Endothelial cell of umbilical vein (primary cell): Measurements from ENCODE around the gene GPR18. TPM values are rescaled to one million over a fixed set of nuclear protein-coding genes. Genes with fewer than 3 reads are reported as not detected.

Source experiments
- BruUV-seq: library from RNA; stranded (reverse); fragments of 400-500 nt; replicated peaks from 2 replicates; lab custom pipeline; 2021; lab: Mats Ljungman, UMichigan
- CTCF ChIA-PET: fragments of 300-600, 350-600 bp; sonication (Branson Sonifier 250); formaldehyde crosslinking; loops from one replicate; lab custom pipeline; 2021; ENCODE audit warnings: antibody characterized with exemption, inconsistent platforms; lab: Charles Lee
- POLR2A ChIA-PET: fragments of 300-600, 350-600 bp; sonication (Branson Sonifier 250); formaldehyde crosslinking; loops from one replicate; lab custom pipeline; 2021; ENCODE audit warnings: antibody characterized with exemption, inconsistent platforms; lab: Charles Lee
- DNase-seq: peaks from one replicate; pipeline ENCODE4 v3.0.0-alpha.2; 2011; ENCODE audit warnings: low read depth, low spot score
- FAIRE-seq: peaks from 2 replicates; lab custom pipeline; 2011; peaks lifted over from hg19 to GRCh38; lab: Jason Lieb, UNC
- H2AFZ ChIP-seq: 2 replicates; pipeline ENCODE4 v1.6.0; 2012; ENCODE audit warnings: low read depth, low read length, control low read depth, inconsistent platforms
- H3K27ac ChIP-seq: 2 replicates; pipeline ENCODE4 v1.5.1; 2011; ENCODE audit warnings: low read depth, mild to moderate bottlenecking, control low read depth, low read length, moderate library complexity; ENCODE audit not compliant: insufficient read depth
- H3K27me3 ChIP-seq, 2 experiments: 2 replicates each; pipeline versions ENCODE4 v1.6.0 to v1.6.1; 2011; ENCODE audit warnings: low read length in 2 of 2, mixed read lengths in 1 of 2; ENCODE audit not compliant: control insufficient read depth in 2 of 2, insufficient read depth in 2 of 2
- H3K36me3 ChIP-seq, 2 experiments: 2 replicates in 1 of 2; 3 replicates in 1 of 2; pipeline ENCODE4 v1.5.1; 2011; ENCODE audit warnings: low read length in 2 of 2, mild to moderate bottlenecking in 1 of 2, moderate library complexity in 1 of 2; ENCODE audit not compliant: control insufficient read depth in 2 of 2, insufficient read depth in 2 of 2; ENCODE audit errors: extremely low read depth in 1 of 2
- H3K4me1 ChIP-seq: 3 replicates; pipeline ENCODE4 v1.5.1; 2011; ENCODE audit warnings: mild to moderate bottlenecking, low read length; ENCODE audit not compliant: control insufficient read depth, insufficient read depth; ENCODE audit errors: extremely low read depth
- H3K4me2 ChIP-seq: 2 replicates; pipeline ENCODE4 v1.6.1; 2011; ENCODE audit warnings: low read length, control low read depth, mixed read lengths; ENCODE audit not compliant: insufficient read depth
- H3K4me3 ChIP-seq, 3 experiments: fragments of 200-600 bp in 1 of 3; sonication (generic), shearing (Covaris generic) in 1 of 3; replicated peaks in 1 of 3; 2 replicates each; pipeline ENCODE4 v1.5.1; 2011 to 2016; ENCODE audit warnings: control low read depth in 3 of 3, low read length in 3 of 3, mild to moderate bottlenecking in 2 of 3, inconsistent platforms in 1 of 3, low read depth in 1 of 3, moderate library complexity in 1 of 3; ENCODE audit not compliant: insufficient read depth in 1 of 3
- H3K79me2 ChIP-seq: 2 replicates; pipeline ENCODE4 v1.6.0; 2012; ENCODE audit warnings: low read length, inconsistent platforms; ENCODE audit not compliant: control insufficient read depth, insufficient read depth
- H3K9ac ChIP-seq: replicated peaks from 2 replicates; pipeline ENCODE3; 2011; ENCODE audit warnings: low read length, control low read depth; ENCODE audit not compliant: insufficient read depth; ENCODE audit errors: extremely low read depth
- H3K9me1 ChIP-seq: replicated peaks from 3 replicates; pipeline ENCODE4 v1.6.0; 2011; ENCODE audit warnings: mild to moderate bottlenecking, low read length; ENCODE audit not compliant: control insufficient read depth, insufficient read depth; ENCODE audit errors: extremely low read depth
- H3K9me3 ChIP-seq: replicated peaks from 2 replicates; pipeline ENCODE4 v1.5.1; 2012; ENCODE audit warnings: low read length, inconsistent platforms; ENCODE audit not compliant: control insufficient read depth, insufficient read depth
- H4K20me1 ChIP-seq: replicated peaks from 2 replicates; pipeline ENCODE3; 2011; ENCODE audit warnings: mild to moderate bottlenecking, low read length; ENCODE audit not compliant: control insufficient read depth, insufficient read depth; ENCODE audit errors: extremely low read depth
- EZH2 ChIP-seq: IDR thresholded peaks from 2 replicates; pipeline ENCODE4 v1.6.1; 2012; ENCODE audit warnings: borderline replicate concordance, low read depth, mild to moderate bottlenecking, moderate library complexity, low read length, inconsistent platforms; ENCODE audit not compliant: severe bottlenecking
- FOS ChIP-seq: IDR thresholded peaks from 2 replicates; pipeline ENCODE4 v1.6.1; 2011; ENCODE audit warnings: mild to moderate bottlenecking, low read length, moderate library complexity, borderline replicate concordance; ENCODE audit not compliant: insufficient read depth
- GATA2 ChIP-seq: IDR thresholded peaks from 2 replicates; pipeline ENCODE4 v1.7.0; 2011; ENCODE audit warnings: low read depth, mild to moderate bottlenecking, moderate library complexity, mixed read lengths, low read length; ENCODE audit not compliant: insufficient read length, insufficient read depth
- JUN ChIP-seq: IDR thresholded peaks from 2 replicates; pipeline ENCODE4 v1.6.1; 2011; ENCODE audit warnings: borderline replicate concordance, low read depth; ENCODE audit not compliant: insufficient read length, insufficient read depth
- MAX ChIP-seq: IDR thresholded peaks from 2 replicates; pipeline ENCODE4 v1.6.1; 2011; ENCODE audit not compliant: insufficient read depth, insufficient read length
- MYC ChIP-seq: IDR thresholded peaks from one replicate; pipeline ENCODE4 v1.6.1; 2011; ENCODE audit warnings: mild to moderate bottlenecking, low read depth, low read length
- POLR2A ChIP-seq: IDR thresholded peaks from 2 replicates; pipeline ENCODE4 v1.6.1; 2012; ENCODE audit warnings: low read depth, mild to moderate bottlenecking, control low read depth, low read length
- POLR2AphosphoS5 ChIP-seq: IDR thresholded peaks from 2 replicates; pipeline ENCODE4 v1.6.1; 2012; ENCODE audit warnings: low read depth, mild to moderate bottlenecking, control low read depth, low read length, moderate library complexity; ENCODE audit not compliant: insufficient read depth
- dilution Hi-C: fragments of 300-500 bp; cut with MboI; formaldehyde crosslinking; loops from one replicate; pipeline ENCODE4 v1.15.0; 2019; ENCODE audit warnings: low sequenced_read_pairs; ENCODE audit not compliant: extremely low pct_ligation_motif_present
- intact Hi-C: fragments of 100-400 bp; cut with micrococcal nuclease; formaldehyde crosslinking; loops from one replicate; pipeline ENCODE4 v1.10.0; 2022
- polyA plus RNA-seq, 4 experiments: library from polyadenylated mRNA; depleted of rRNA in 3 of 4; stranded (reverse) in 3 of 4; unstranded in 1 of 4; fragments of >200 nt; gene quantifications; 2 replicates each; pipeline versions ENCODE4 v1.2.1 to v1.2.3, GENCODE V29; 2011 to 2012; ENCODE audit warnings: missing spikeins in 1 of 4
- total RNA-seq: library from RNA; stranded (reverse); gene quantifications from 2 replicates; pipeline ENCODE4 v1.2.3, GENCODE V29; 2021
- TF ChIP-seq, protein P1 (sequence below), 2 donors: IDR thresholded peaks; 1 replicate in 1 of 2; 2 replicates in 1 of 2; pipeline ENCODE4 v1.5.1; 2011; ENCODE audit warnings: low read length in 2 of 2, mild to moderate bottlenecking in 2 of 2, moderate library complexity in 2 of 2, control low read depth in 1 of 2, inconsistent platforms in 1 of 2, low read depth in 1 of 2; ENCODE audit not compliant: insufficient read depth in 1 of 2; ENCODE audit errors: extremely low read depth in 1 of 2

Gene GPR18
- total and polyA plus RNA-seq, 2 donors (not counting 3 experiments of a cell fraction or from before 2014, with no cell fraction given), result not detected

DNA sequence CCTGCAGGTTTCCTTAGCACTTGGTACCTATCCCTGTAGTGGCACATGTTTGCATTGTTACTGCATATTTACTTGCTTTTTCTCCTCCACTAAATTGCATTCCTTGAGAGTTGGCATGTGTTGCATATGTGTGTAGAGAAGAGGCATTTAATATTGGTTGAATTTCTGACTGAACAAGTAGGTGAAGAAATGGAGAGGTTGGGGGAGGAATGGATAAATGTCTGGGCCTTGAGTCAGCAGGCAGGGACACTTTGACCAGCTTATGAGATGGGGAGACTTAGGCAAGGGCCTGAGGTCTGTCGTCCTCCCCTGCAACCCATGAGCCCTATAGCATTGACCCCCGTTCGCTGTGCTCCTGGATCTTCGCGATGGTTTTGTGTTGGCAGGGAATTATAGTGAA, 2.0 kb upstream of the GPR18 start:
- Histone ChIP-seq H3K4me1 (peaks cover 18% of the 10 kb centered on the region), H3K36me3 (no peaks in the 10 kb centered on the region), H3K4me3 (no peak overlapping the region), H3K4me2 (no peak overlapping the region), H2AFZ (no peak overlapping the region), H3K9me3 (no peaks in the 10 kb centered on the region), H3K9me1 (no peaks in the 10 kb centered on the region), H3K9ac (no peak overlapping the region), H3K27ac (no peak overlapping the region), H3K27me3 (no peaks in the 10 kb centered on the region), H4K20me1 (no peaks in the 10 kb centered on the region), H3K79me2 (no peaks in the 10 kb centered on the region)
- CTCF ChIA-PET, result interaction anchor here (2.5 kb wide), 1 partner anchor 9 kb away, joined by 14 read pairs; no protein-coding TSS in a partner anchor
- FAIRE-seq, result no peak
- dilution Hi-C loops (loop anchor here (25.0 kb wide), 1 partner anchor 98 kb away; no protein-coding TSS in a partner anchor), intact Hi-C loops (loop anchor here (10.0 kb wide), 2 partner anchors 175 to 225 kb away; no protein-coding TSS in a partner anchor)
- no peak for DNase-seq
- POLR2A ChIA-PET, result no interaction called here
- no peak for TF ChIP-seq POLR2A
- TF ChIP-seq POLR2AphosphoS5, result no peak
- TF ChIP-seq JUN, result no peak
- no peak for TF ChIP-seq EZH2
- no TSS peak for BruUV-seq

- no peak for TF ChIP-seq JUN
- TF ChIP-seq POLR2AphosphoS5, result no peak
- TF ChIP-seq EZH2, result no peak
- TF ChIP-seq, protein P1, sequence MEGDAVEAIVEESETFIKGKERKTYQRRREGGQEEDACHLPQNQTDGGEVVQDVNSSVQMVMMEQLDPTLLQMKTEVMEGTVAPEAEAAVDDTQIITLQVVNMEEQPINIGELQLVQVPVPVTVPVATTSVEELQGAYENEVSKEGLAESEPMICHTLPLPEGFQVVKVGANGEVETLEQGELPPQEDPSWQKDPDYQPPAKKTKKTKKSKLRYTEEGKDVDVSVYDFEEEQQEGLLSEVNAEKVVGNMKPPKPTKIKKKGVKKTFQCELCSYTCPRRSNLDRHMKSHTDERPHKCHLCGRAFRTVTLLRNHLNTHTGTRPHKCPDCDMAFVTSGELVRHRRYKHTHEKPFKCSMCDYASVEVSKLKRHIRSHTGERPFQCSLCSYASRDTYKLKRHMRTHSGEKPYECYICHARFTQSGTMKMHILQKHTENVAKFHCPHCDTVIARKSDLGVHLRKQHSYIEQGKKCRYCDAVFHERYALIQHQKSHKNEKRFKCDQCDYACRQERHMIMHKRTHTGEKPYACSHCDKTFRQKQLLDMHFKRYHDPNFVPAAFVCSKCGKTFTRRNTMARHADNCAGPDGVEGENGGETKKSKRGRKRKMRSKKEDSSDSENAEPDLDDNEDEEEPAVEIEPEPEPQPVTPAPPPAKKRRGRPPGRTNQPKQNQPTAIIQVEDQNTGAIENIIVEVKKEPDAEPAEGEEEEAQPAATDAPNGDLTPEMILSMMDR (IDR thresholded peaks at IDR 0.05; ENCODE audit: extremely low read depth in 1 of 2, insufficient read depth in 1 of 2, low read depth in 1 of 2, low read length in 2 of 2), result no peak
- no peak for TF ChIP-seq MYC
- TF ChIP-seq FOS, result no peak
- no peak for TF ChIP-seq POLR2A
- TF ChIP-seq MAX, result no peak
- TF ChIP-seq GATA2, result no peak
- H3K4me1 ChIP-seq, result peaks cover 14% of the 10 kb centered on the region
- H3K4me3 ChIP-seq, result no peak overlapping the region
- H3K9ac ChIP-seq, result no peak overlapping the region
- dilution Hi-C loops (loop anchor here (25.0 kb wide), 1 partner anchor 97 kb away; no protein-coding TSS in a partner anchor), intact Hi-C loops (no loop called here)
- H3K36me3 ChIP-seq, result peaks cover 0 to 2% of the 10 kb centered on the region in 2 experiments
- DNase-seq, result no peak
- BruUV-seq, result no TSS peak
- no peaks in the 10 kb centered on the region for H4K20me1 ChIP-seq
- H3K9me3 ChIP-seq, result no peaks in the 10 kb centered on the region
- ChIA-PET CTCF (interaction anchor here (2.1 kb wide), 2 partner anchors 11 to 83 kb away, joined by 11 to 12 read pairs; no protein-coding TSS in a partner anchor), POLR2A (no interaction called here)
- no peak overlapping the region for H3K4me2 ChIP-seq
- FAIRE-seq, result no peak
- no peak overlapping the region for H2AFZ ChIP-seq
- H3K9me1 ChIP-seq, result no peaks in the 10 kb centered on the region
- H3K27ac ChIP-seq, result no peak overlapping the region
- no peaks in the 10 kb centered on the region for H3K79me2 ChIP-seq
- H3K27me3 ChIP-seq, result no peaks in the 10 kb centered on the region
These were observed 767 bp upstream of the GPR18 start for GRCh38 chr13:99258946-99259345.
